Hepatocyte (in vitro differentiated cells): ENCODE measurements around the gene UBR2. TPM values are rescaled to one million over a fixed set of nuclear protein-coding genes. Genes with fewer than 3 reads are reported as not detected.

ENCODE experiments used
- DNase-seq: peaks from one replicate; pipeline ENCODE4 v3.0.0-alpha.2; 2016; ENCODE audit warnings: low spot score
- H2AFZ ChIP-seq: fragments of 200-600 bp; sonication (generic); 2 replicates; pipeline ENCODE4 v1.6.0; 2016; ENCODE audit warnings: antibody characterized with exemption, mild to moderate bottlenecking
- H3K27ac ChIP-seq: fragments of 200-600 bp; sonication (generic); 2 replicates; pipeline ENCODE4 v1.5.1; 2016; ENCODE audit warnings: mild to moderate bottlenecking
- H3K27me3 ChIP-seq: fragments of 200-600 bp; sonication (generic); 2 replicates; pipeline ENCODE4 v1.6.1; 2016
- H3K36me3 ChIP-seq: fragments of 200-600 bp; sonication (generic); replicated peaks from 2 replicates; pipeline ENCODE4 v1.5.1; 2016; ENCODE audit warnings: low read depth; ENCODE audit not compliant: insufficient read depth
- H3K4me1 ChIP-seq: fragments of 200-600 bp; sonication (generic); 2 replicates; pipeline ENCODE4 v1.5.1; 2016; ENCODE audit warnings: mild to moderate bottlenecking, moderate library complexity; ENCODE audit not compliant: insufficient read depth
- H3K4me2 ChIP-seq: fragments of 200-600 bp; sonication (generic); 2 replicates; pipeline ENCODE4 v1.6.0; 2016
- H3K4me3 ChIP-seq: fragments of 200-600 bp; sonication (generic); 2 replicates; pipeline ENCODE4 v1.5.1; 2016; ENCODE audit warnings: mild to moderate bottlenecking
- H3K79me2 ChIP-seq: fragments of 200-600 bp; sonication (generic); 2 replicates; pipeline ENCODE4 v1.6.0; 2017; ENCODE audit warnings: mild to moderate bottlenecking
- H3K9me2 ChIP-seq: fragments of 200-600 bp; sonication (generic); replicated peaks from 2 replicates; pipeline ENCODE4 v1.6.0; 2017; ENCODE audit warnings: mild to moderate bottlenecking; ENCODE audit not compliant: insufficient read depth
- H3K9me3 ChIP-seq: fragments of 200-600 bp; sonication (generic); 2 replicates; pipeline ENCODE4 v1.5.1; 2016; ENCODE audit warnings: low read depth, mild to moderate bottlenecking
- H4K20me1 ChIP-seq: fragments of 200-600 bp; sonication (generic); 2 replicates; pipeline ENCODE4 v1.6.0; 2016; ENCODE audit warnings: mild to moderate bottlenecking; ENCODE audit not compliant: insufficient read depth, poor library complexity, severe bottlenecking
- CTCF ChIP-seq: fragments of 200-600 bp; sonication (generic); IDR thresholded peaks from 2 replicates; pipeline ENCODE4 v1.5.1; 2016; ENCODE audit warnings: antibody characterized with exemption, mild to moderate bottlenecking; ENCODE audit not compliant: poor library complexity
- EZH2 ChIP-seq: fragments of 200-600 bp; sonication (generic); IDR thresholded peaks from 2 replicates; pipeline ENCODE4 v1.6.1; 2016; ENCODE audit warnings: antibody characterized with exemption, mild to moderate bottlenecking, borderline replicate concordance
- EZH2phosphoT487 ChIP-seq: fragments of 200-600 bp; sonication (generic); IDR thresholded peaks from one replicate; pipeline ENCODE4 v1.6.1; 2018; ENCODE audit warnings: antibody characterized with exemption, mild to moderate bottlenecking, low read depth, moderate library complexity; ENCODE audit not compliant: unreplicated experiment, severe bottlenecking
- WGBS: methylation state at CpG from one replicate; pipeline ENCODE4 v1.1.6; 2016; ENCODE audit warnings: low lambda C conversion rate; ENCODE audit errors: missing lambda C conversion rate; 5-methylcytosine and 5-hydroxymethylcytosine counted together
- polyA plus RNA-seq: library from polyadenylated mRNA; unstranded; fragments of >200 nt; fragmentation: Nextera tagmentation; extraction: Ambion mirVana; gene quantifications from 2 replicates; pipeline ENCODE4 v1.2.1, GENCODE V29; 2016
- total RNA-seq: library from RNA; depleted of rRNA; stranded (reverse); fragments of >200 nt; gene quantifications from 2 replicates; pipeline ENCODE4 v1.2.3, GENCODE V29; 2014

UBR2 gene
- total and polyA plus RNA-seq, 2 experiments from 2014 or later, result 8.1 to 24.4 TPM

DNA sequence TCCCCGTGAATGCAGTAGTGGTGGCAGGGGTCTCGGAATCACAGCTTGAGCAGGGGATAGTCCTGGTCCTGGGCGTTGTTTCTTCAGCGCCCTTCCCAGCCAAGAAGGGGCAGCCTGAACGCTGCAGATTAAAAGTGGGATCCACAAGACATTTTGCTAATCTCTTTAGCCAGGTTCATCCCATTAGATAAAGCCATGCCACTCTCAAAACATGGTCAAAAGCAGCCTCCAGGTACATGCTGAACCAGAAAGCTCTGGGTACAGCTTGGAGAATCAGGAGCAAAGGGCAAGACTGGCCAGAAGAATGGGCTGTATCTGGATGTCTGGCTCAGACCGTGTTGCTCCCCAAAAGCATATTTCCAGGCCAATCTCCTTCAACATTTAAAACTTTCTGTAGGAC, 158.7 kb downstream of the UBR2 start, which contains the start of gene PRPH2:
Gene PRPH2 (minus strand): TSS at position 101 of the 400 bp plus-strand sequence. CDS start 263 bp downstream, outside the sequence.
- Histone ChIP-seq H3K27ac (no peak within 1 kb of the TSS), H3K9me3 (no peaks in the 10 kb centered on the region), H3K4me3 (no peak within 1 kb of the TSS), H2AFZ (no peak within 1 kb of the TSS), H3K9me2 (no peaks in the 10 kb centered on the region), H4K20me1 (no peaks in the 10 kb centered on the region), H3K36me3 (no peaks in the 10 kb centered on the region), H3K27me3 (no peaks in the 10 kb centered on the region), H3K79me2 (no peaks in the 10 kb centered on the region), H3K4me2 (no peak within 1 kb of the TSS), H3K4me1 (no peaks in the 10 kb centered on the region)
- 82% methylated on average over 6 of the region's 6 CpGs for WGBS
- no peak for DNase-seq
- no peak for TF ChIP-seq EZH2phosphoT487
- no peak for TF ChIP-seq EZH2
- TF ChIP-seq CTCF, result no peak

DNA sequence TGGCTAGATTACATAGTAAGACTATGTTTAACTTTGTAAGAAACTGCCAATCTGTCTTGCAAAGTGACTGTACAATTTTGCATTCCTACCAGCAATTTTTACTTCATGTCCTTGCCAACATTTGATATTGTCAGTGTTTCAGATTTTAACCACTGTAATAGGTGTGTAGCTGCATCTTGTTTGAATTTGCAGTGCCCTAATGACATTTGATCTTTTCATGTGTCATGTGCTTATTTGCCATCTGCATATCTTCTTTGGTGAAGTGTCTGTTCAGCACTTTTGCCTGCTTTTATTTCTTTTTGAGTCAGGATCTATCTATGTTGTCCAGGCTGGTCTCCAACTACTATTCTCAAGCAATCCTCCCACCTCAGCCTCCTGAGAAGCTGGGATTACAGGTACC, 161.0 kb downstream of the UBR2 start:
- TF ChIP-seq EZH2phosphoT487 (no peak), EZH2 (no peak), CTCF (no peak)
- Histone ChIP-seq H3K4me2 (no peak overlapping the region), H3K36me3 (no peaks in the 10 kb centered on the region)

GRCh38 chr6:42726026-42726425, 162.2 kb downstream of the UBR2 start:
- Histone ChIP-seq H3K79me2 (no peaks in the 10 kb centered on the region), H4K20me1 (no peaks in the 10 kb centered on the region), H2AFZ (no peak overlapping the region), H3K4me3 (no peak overlapping the region), H3K36me3 (no peaks in the 10 kb centered on the region), H3K9me2 (no peaks in the 10 kb centered on the region), H3K4me2 (no peak overlapping the region), H3K27ac (no peak overlapping the region), H3K27me3 (no peaks in the 10 kb centered on the region), H3K9me3 (no peaks in the 10 kb centered on the region), H3K4me1 (no peaks in the 10 kb centered on the region)
- TF ChIP-seq CTCF (no peak), EZH2phosphoT487 (no peak)
- DNase-seq, result no peak

More for the DNA sequence above, 161.0 kb downstream of the UBR2 start:
- Histone ChIP-seq H3K4me1 (no peaks in the 10 kb centered on the region), H3K9me3 (no peaks in the 10 kb centered on the region), H2AFZ (no peak overlapping the region), H3K9me2 (no peaks in the 10 kb centered on the region), H3K4me3 (no peak overlapping the region), H3K79me2 (no peaks in the 10 kb centered on the region), H3K27ac (no peak overlapping the region), H4K20me1 (no peaks in the 10 kb centered on the region), H3K27me3 (no peaks in the 10 kb centered on the region)
- DNase-seq, result no peak

DNA sequence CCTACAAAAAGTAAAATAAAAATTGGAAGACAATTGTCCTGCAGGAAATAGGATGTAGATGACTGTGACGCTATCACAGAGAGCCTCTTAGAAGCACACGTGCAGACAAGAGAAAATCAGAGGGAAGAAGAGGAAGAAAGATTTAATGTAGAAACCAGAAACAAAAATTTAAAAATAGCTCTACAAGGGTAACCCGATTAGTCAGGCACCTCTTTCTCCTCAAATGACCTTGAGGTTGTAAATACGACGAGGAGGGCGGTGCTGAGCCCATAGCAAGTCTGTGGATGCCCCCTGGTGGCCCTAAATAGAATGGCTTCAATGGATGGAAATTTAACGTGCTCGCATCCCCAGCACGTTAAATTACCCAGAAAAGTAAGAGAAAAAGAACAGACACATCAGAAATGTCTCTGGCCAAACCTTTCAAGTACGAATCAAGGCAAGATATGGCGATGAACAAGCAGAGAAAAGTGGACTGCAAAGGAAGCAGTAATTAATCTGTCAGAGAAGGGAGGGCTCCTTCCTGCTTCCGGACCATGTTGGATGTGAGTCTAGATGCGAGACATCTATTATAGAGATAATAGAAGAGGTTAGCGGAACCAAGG, 162.8 kb downstream of the UBR2 start:
- TF ChIP-seq EZH2phosphoT487 (no peak), EZH2 (no peak), CTCF (peak; percentile 94)
- no peaks in the 10 kb centered on the region for H3K79me2 ChIP-seq
- H3K36me3 ChIP-seq, result no peaks in the 10 kb centered on the region
- peak; percentile 92 for DNase-seq
- H3K27me3 ChIP-seq, result no peaks in the 10 kb centered on the region
- no peak overlapping the region for H3K4me3 ChIP-seq
- no peaks in the 10 kb centered on the region for H3K9me2 ChIP-seq
- no peak overlapping the region for H3K27ac ChIP-seq
- no peak overlapping the region for H2AFZ ChIP-seq
- H4K20me1 ChIP-seq, result no peaks in the 10 kb centered on the region
- H3K4me1 ChIP-seq, result no peaks in the 10 kb centered on the region
- 29% methylated on average over 14 of the region's 14 CpGs for WGBS
- H3K4me2 ChIP-seq, result no peak overlapping the region
- no peaks in the 10 kb centered on the region for H3K9me3 ChIP-seq
